ENCODE data around the gene CERT1.

CERT1 gene

DNA sequence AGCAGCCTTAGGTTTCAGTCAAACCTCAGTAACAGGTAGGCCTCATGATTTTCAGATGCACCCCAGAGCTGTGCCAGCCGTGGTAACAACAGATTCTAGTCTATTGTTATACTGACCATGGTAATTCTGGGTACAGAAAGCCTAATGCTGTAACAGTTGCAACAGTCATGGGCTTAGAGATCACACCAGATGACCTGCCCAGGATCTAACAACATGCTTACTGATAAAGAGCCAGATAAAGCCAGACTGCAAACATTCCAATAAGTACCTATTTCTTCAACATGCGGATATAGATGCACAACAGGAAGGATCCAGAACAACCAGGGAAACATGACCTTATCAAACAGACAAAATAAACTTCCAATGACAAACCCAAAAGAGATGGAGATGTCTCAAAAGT lies 42.8 kb downstream of the CERT1 start:
- no peak for DNase-seq

DNA sequence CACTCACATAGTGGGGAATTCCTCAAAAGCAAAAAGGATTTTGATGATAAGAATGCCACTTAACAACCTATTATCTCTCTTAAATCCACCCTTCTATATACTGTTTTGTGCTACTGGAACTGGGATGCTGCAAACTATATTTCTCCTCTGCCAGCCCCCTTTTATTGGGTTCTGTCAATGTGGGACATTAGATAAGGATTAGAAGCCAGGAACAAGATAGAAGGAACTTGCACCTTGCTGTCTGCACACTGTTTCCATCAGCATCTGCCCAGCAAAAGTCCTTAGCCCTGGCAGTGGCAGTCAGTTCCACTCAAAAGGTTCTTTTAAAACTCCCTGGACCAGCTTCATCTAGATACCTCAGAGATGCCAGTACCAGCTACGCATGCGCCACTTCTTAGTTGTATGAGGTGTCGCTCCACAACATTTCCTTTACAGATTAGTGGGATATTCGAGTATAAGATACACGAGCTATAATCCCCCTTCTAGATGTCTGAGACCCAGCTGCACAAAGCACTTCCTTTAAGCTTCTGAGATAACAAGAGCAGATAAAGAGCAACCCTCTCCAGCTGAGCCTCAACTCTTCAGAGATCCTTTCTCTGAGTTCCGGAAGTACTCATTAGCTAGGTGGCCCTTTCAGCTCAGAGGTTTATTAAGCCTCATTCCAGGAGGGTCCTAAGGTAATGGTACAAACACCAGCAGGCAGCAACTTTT lies 45.3 kb downstream of the CERT1 start:
- DNase-seq = no peak

DNA sequence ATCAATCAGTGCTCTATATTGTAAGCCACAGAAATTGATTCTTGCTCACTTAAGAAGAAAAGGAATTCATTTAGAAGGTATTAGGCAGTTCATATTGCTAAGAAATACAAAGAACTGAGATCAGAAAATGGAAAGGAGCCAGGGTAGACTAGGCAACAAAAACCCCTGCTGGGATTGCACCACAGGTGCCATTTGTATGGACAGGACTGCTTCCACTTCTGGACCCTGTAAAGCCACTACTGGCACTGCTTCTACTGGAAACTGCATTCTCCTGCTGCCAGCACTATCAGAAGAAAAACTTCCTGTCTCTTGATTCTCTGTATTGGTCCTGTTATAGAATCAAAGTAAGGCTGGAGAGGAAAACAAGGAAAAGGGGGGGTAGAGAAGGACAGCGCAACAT lies 45.9 kb downstream of the CERT1 start:
- no peak for DNase-seq

DNA sequence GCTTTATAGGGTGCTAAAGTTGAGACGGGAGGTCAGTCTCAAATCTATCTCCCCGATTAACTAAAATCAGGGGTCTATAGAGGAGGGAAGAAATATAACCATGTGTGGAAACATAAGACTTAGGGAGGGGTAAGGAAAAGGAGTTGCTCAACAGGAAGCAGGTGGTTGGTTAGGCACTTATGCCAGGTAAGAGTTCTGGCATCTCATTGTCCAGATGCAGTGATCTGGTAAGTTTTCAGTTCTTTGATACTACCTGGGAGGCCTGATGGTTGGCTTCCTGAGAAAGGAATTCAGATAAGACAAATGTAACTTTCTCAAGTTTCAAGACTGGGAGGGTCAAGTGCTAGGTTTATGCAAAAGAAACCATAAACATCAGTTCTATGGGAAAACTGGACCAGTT lies 47.7 kb downstream of the CERT1 start:
- no peak for DNase-seq

DNA sequence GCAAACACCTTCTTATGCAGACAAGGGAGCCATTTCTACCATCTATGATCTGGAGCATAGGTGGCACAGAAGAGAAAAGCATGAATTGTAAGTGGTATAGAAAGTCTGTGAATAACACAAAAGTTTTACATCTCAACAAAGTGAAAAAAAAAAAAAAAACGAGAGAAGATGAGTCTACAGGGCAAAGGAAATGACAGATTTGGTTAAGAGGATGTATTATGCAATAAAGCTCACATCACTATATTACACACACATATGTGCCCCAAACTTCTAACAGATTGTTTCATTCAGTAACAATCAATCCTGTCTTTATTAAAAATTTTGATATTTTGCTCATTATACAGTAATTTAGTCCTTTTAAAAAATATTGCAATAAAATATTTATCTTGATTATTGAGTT lies 49.8 kb downstream of the CERT1 start:
- DNase-seq = peak; percentile 30

DNA sequence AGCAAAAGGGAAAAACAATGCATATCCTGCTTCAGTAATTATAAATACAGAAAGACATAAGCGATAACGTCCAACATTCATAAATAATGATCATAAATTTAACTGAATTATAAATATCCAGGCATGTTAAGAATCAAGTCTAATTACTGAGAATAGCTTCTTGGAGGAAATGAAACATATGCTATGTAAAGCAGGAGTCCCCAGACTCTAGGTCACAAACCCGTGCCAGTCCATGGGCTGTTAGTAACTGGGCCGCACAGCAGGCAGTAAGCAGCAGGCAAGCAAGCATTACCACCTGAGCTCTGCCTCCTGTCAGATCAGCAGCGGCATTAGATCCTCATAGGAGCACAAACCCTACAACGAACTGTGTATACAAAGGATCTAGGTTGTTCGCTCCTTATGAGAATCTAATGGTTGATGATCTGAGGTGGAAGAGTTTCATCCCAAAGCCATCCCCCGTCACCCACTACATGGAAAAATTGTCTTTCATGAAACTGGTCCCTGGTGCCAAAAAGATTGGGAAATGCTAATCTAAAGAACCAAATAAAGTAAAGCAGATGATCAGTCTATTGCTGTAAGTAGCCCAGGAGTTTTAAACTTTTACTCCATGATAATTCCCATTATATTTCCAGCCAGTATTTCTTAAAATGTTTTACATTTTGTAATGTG lies 50.4 kb downstream of the CERT1 start:
- no peak for DNase-seq

DNA sequence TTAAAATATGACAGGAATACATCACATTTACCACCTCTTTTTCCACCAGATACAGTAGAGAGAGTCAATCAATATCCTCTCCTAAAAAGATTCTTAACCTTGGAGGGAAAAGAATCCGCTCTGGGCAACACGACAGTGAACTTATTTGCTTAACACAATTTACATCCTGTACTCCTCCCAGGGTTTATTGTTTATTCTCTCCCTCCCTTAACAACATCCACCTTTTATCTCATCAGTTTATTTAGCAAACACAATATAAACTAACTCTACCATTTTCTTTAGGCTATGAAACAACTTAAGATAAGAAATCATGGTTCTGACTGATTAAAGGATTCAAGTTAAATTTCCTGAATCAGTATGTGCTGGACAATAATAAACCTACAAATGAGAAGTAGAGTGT lies 50.9 kb downstream of the CERT1 start:
- no peak for DNase-seq

DNA sequence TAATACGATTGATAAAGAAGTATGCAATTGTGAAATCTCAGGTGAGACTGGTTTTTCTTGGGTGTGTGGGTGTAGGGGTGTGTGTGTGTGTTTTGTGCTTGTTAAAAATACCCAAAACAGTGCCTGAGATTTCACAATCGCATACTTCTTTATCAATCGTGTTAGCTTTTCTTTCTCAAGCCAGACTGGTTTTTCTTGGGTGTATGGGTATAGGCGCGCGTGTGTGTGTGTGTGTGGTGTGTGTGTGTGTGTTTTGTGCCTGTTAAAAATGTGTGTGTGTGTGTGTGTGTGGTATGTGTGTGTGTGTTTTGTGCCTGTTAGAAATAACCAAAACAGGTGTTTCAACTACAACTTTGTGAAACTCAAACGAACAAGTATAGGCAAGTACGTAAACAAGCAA lies 53.7 kb downstream of the CERT1 start:
- no peak for DNase-seq

DNA sequence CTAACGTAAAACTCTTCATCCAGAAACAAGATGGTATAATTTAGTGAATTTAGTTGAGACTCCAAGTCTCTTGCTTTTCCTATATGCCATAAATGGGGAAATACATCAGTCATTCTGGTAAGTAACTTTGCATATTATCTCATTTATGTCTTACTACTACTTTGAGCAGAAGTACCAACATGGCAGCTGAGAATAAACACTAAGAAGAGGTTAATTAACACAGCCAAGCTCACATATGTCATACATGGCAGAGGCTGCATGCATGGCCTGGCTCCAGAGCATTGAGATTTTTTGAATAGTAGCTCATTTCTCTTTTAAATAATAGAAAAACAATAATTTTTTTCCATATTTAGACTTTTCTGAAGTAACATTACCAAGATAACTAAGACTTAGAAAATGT lies 54.3 kb downstream of the CERT1 start:
- no peak for DNase-seq

DNA sequence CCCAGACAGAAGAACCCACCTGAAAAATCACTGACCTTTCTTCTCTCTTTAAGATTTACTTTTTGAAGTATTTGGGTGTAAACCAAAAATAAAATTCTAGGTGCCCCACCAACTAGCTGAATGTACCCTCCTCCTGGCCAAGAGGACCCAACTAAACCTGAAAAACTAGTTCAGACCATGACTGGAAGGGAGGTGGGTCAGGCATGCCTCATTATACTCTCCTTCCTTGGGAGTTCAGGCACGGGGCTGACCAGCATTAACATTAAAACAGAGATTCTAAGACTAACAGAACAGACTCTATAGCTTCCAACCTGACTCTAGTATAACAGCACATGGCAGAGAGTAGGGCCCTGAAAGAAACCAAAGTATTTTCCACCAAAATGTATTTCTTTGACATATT lies 61.4 kb downstream of the CERT1 start:
- no peak for DNase-seq

DNA sequence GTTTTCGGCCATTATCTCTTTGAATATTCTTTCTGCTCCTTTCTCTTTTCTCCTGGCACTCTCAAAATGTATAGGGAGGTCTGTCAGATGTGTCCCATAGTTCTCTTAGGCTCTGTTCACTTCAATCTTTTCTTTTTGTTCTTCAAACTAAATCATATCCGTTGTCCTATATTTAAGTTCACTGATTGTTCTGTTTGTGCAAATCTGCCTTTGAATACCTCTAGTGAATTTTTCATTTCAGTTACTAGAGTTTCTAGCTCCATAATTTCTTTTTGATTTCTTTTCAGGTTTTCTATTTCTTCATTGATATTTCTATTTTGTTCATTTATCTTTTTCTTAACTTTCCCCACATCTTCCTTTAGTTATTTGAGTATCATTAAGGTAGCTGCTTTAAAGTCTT lies 65.4 kb downstream of the CERT1 start:
- DNase-seq = no peak

DNA sequence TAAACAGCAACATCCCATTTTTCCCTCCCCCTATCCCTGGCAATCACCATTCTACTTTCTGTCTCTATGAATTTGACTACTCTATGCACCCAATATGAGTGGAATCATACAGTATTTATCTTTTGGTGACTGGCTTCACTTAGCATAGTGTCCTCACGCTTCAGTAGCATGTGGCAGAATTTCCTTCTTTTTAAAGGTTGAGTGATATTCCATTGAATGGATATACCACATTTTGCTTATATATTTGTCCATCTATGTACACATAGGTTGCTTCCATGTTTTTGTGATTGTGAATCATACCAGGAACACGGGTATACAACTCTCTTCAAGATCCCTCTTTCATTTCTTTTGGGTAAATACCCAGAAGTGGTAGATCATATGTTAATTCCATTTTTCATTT lies 69.9 kb downstream of the CERT1 start:
- no peak for DNase-seq

DNA sequence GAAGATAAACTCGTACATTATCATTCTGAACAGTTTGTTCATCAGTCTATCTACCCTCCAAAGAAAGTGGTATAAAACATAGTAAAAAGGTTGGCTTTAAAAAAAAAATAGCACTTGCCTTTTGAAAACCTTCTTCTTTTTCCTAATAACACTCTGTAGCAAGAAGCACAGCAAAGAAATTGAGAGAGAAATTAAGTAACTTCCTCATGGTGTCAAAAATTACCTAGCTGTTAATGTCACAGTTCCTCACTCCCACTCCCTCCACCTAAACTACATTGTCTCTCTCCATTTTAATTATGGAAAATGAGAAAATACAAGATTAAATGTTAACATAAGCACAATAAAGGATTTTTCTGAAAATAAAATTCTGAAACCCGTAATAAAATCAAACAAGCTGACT lies 72.2 kb downstream of the CERT1 start:
- no peak for DNase-seq

DNA sequence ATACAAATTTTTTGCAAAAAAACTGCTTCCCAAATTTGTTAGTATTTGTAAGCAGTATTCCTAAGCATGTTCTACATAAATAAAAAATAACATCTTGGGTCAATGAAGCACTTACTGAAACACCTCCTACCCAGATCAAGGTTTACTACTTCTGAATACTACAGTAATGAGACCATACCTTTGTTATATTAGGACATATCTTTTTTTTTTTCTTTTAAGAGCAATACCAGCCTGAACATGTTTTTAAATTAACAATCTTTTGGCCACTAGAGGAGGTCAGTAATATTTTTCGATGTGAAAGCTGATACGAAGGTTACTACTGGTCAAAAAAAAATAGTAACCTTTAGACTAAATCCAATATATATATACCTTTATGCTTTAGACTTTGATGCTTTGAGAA lies 72.7 kb downstream of the CERT1 start:
- no peak for DNase-seq

DNA sequence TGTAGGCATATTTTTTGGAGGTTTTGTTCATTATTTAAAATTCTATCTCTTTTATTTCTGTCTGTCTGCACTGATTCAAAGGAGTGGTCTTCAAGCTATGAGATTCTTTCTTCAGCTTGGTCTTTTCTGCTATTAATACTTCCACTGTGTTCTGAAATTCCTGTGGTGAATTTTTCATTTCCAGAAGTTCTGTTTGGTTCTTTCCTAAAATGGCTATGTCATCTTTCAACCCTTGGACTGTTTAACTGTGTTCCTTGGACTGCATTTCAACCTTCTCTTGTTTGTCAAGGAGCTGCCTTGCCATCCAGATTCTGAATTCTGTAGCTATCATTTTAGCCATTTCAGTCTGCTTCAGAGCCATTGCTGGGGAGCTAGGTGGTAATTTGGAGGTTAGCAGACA lies 76.3 kb downstream of the CERT1 start:
- no peak for DNase-seq

DNA sequence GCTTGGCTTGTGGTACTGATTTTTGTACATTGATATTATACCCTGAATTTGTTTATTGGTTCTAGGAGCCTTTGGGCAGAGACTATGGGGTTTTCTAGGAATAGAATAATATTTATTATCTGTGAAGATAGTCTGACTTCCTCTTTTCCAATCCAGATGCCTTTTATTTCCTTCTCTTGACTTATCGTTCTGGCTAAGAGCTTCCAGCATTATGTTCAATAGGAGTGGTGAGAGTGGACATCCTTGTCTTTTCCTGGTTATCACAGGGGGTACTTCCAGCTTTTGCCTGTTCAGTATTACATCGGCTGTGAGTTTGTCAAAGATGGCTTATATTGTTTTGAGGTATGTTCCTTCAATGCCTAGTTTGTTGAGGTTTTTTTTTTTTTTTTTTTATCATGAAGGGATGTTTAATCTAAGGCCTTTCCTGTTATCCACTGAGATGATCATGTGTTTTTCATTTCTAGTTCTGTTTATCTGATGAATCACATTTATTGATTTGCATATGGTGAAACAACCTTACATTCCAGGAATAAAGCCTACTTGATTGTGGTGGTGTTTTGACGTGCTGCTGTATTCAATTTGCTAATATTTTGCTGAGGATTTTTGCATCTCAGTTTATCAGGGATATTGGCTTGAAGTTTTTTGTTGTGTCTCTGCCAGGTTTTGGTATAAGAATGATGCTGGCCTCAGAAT lies 77.5 kb downstream of the CERT1 start:
- DNase-seq = no peak

DNA sequence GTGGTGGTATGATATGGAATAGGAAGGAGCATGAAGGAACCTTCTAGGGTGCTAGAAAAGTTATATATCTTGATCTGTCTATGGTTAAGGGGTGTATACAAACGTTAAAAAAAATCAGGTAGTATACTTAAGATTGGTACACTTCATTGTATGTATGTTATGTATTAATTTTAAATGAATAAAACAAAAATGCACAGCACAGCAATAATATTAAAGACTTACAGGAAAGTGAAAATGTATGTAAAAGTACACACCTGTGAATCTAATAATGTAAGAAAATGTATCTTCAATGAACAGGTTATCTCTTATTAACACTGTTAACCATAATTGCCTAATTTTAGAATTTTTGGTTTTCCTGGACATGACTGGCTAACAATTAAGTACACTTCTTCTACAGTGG lies 97.2 kb downstream of the CERT1 start:
- DNase-seq = no peak

DNA sequence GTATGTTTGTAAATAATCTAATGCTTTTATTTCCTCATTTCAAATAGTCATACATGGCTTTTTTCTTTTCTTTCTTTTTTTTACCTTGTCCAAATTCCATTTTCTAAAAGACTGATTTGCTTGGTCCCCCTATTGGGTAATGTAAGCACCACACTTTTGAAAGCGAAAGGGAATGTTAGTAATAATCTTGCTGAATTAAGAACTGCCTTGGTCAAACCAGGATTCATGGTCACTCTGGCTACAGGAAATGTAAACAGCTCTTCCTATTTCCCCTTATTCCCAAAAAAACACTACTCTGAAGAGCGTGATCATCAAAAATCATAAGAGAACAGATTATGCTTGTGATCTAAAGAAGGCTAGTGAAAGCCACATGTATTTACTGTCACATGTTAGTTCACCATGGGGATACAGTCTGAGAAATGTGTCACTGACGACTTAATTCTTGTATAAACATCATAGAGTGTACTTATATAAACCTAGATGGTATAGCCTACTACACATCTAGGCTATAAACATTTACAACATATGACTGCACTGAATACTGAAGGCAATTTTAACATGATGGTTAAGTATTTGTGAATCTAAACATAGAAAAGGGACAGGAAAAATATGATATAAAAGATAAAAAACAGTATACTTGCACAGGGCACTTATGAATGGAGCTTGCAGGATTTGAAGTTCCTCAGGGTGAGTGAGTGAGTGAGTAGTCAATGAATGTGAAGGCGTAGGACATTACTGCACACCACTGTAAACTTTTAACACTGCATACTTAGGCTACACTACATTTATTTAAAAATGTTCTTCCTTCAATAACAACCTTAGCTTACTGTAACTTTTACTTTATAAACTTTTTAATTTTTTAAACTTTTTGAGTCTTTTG lies 99.1 kb downstream of the CERT1 start:
- DNase-seq = no peak

DNA sequence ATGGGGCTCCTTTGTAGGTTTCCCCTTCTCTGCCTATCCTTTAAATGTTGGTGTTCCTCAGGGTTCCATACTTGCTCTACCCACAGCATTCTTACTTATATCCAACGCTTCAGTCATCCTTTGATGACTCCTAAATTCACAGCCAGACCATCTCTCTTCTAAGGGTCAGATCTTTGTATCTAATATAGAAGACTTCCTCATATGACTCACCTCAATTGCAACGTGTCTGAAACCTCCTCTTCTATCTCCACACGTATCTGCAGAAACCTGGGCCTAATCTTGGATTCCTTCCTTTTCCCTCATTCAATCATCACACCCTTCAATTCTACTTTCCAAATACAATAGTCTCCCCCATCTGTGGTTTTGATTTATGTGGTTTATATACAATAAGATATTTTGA lies 106.1 kb downstream of the CERT1 start:
- peak; percentile 1 for DNase-seq

DNA sequence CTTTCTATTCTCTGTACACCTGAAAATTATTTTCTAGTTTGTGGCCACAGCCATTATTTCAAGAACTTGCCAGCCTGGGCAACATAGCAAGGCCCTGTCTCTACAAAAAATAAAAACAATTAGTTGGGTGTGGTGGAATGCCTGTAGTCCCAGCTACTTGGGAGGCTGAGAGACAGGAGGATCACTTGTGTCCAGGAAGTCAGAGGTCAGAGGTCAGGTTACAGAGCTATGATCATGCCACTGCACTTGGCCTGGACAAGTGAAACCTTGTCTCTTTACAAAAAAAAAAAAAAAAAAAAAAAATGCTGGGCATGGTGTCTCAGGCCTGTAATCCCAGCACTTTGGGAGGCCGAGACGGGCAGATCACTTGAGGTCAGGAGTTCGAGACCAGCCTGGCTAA lies 116.2 kb downstream of the CERT1 start:
- no peak for DNase-seq

DNA sequence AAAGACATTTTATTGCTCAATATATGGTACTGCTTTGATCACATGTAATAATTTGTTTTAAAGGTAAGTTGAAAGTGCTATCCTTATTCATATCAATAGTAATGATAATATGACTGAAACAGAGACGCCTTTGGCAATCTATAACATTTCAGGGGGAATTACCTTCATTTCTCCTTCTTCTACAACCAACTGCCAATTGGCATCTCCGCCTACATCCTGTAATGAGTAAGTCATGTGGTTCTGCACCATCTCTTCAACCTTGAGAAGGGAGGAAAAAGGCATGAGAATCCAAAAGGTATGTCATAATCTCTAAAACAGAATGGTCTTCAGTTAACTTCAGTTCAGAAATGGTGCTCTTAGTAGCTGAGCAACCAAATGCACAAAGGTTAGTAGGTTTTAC lies 122.0 kb downstream of the CERT1 start:
- DNase-seq = peak; percentile 75

DNA sequence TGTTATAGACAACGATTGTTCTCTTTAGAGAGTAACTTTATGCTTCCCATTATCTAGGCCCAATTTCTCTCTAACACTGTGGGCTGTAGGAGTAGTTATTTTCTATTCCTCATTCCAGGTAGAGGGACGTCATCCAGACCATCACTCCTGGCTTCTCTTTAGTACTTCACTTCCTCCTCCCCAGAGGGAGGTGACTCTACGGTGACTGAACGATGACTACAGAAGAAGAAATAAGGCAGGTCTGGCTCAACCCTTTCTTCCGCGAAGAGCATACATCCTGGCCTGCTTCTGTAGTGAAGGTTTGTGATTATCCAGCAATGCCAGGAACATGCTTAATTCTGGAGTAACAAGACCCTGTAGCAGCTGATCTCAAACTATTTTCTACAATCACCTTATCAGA lies 123.6 kb downstream of the CERT1 start:
- no peak for DNase-seq

DNA sequence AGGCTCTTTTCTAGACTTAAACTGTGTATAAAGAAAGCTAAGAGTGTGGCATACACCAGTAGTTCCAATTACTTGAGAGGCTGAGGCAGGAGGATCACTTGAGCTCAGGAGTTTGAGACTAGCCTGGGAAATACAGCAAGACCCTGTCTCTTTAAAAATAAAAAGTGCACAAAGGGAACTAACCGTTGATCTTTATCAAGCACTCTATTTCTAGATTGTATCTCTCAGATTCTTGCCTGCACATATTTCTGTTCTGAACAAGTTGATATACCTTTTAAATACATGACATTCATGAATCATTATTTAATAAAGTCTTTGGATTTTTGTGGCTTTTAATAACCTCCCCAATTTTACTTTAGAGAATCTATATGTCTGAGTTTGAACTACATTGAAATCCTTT lies 127.2 kb downstream of the CERT1 start:
- no peak for DNase-seq

All from activated CD4-positive, alpha-beta T cell treated with anti-CD3 and anti-CD28 coated beads, Interleukin-2, amount 50 U/mL, for 16 hours (primary cell).